Measurements from ENCODE around the gene LGSN. TPM values are rescaled to one million over a fixed set of nuclear protein-coding genes. Genes with fewer than 3 reads are reported as not detected.

The LGSN gene, protein sequence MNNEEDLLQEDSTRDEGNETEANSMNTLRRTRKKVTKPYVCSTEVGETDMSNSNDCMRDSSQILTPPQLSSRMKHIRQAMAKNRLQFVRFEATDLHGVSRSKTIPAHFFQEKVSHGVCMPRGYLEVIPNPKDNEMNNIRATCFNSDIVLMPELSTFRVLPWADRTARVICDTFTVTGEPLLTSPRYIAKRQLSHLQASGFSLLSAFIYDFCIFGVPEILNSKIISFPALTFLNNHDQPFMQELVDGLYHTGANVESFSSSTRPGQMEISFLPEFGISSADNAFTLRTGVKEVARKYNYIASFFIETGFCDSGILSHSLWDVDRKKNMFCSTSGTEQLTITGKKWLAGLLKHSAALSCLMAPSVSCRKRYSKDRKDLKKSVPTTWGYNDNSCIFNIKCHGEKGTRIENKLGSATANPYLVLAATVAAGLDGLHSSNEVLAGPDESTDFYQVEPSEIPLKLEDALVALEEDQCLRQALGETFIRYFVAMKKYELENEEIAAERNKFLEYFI
- not detected in 2 replicates for total RNA-seq

DNA sequence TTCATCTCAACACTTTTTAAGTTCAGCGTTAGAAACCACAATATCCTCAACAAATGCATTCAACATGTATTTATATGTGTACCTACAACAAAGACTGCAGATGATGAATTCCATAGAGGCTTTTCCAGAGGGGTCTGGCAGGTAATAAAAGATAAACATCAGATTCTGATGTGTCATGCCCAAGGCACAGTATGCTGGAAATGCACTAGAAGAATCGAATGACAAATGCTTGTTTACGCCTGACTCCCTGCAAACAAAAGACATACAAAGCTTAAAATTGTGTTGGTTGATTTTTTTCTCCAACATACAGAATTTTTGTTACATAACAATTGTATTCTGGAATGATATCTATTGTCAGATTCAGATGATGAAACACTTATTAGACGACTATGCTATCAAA is at the start of gene LGSN:
Gene LGSN (minus strand): TSS at position 45 of the 400 bp plus-strand sequence. CDS start 40 bp downstream, at position 5.

Other genes starting within 250 kb of the LGSN start
- 0.27 and 0.34 TPM in 2 replicates for gene FKBP1C, start 108.5 kb downstream of the LGSN start, total RNA-seq

All from mammary microvascular endothelial cell (primary cell).